K562 (cell line): Measurements from ENCODE around the gene MINDY4. TPM values are rescaled to one million over a fixed set of nuclear protein-coding genes. Genes with fewer than 3 reads are reported as not detected.

ENCODE experiments used
- ETV5 ChIP-seq: sonication (generic); formaldehyde crosslinking; IDR thresholded peaks from 2 replicates; pipeline ENCODE4 v1.4.0; 2020; ENCODE audit warnings: low read depth, mild to moderate bottlenecking, missing genetic modification reagents
- PHF21A ChIP-seq: fragments of 450-650 bp; IDR thresholded peaks from 2 replicates; pipeline ENCODE4 v1.6.1; 2017; ENCODE audit warnings: low read depth, borderline replicate concordance
- TEAD4 ChIP-seq, 2 experiments: sonication (generic) in 1 of 2; formaldehyde crosslinking in 1 of 2; IDR thresholded peaks; 2 replicates each; pipeline versions ENCODE4 v1.6.1 to v1.8.0; 2012 to 2022; ENCODE audit warnings: borderline replicate concordance in 1 of 2, inconsistent platforms in 1 of 2, low read length in 1 of 2, mild to moderate bottlenecking in 1 of 2, missing genetic modification reagents in 1 of 2
- ZBTB33 ChIP-seq: sonication (generic); formaldehyde crosslinking; IDR thresholded peaks from 2 replicates; pipeline ENCODE4 v1.8.1; 2023; ENCODE audit warnings: mild to moderate bottlenecking, missing genetic modification reagents
- polyA plus RNA-seq, 8 experiments: library from polyadenylated mRNA; depleted of rRNA in 4 of 8; stranded (reverse) in 5 of 8; unstranded in 3 of 8; fragments of >200 nt; fragmentation: Nextera tagmentation in 2 of 8; fragmentation: Illumina TruSeq in 1 of 8; extraction: Ambion mirVana in 2 of 8; extraction: Trizol in 1 of 8; gene quantifications; 2 replicates each; pipeline versions ENCODE4 v1.2.1 to v1.2.3, GENCODE V29; 2011 to 2014; ENCODE audit warnings: inconsistent platforms in 1 of 8, missing spikeins in 1 of 8
- total RNA-seq, 7 experiments: library from RNA; depleted of rRNA in 6 of 7; stranded (reverse); fragments of >200 nt in 6 of 7; fragmentation: Illumina TruSeq in 2 of 7; extraction: Trizol in 2 of 7; gene quantifications; 2 replicates each; pipeline versions ENCODE4 v1.2.1 to v1.2.3, GENCODE V29; 2011 to 2021; ENCODE audit warnings: low replicate concordance in 1 of 7
- TF ChIP-seq, protein P1 (sequence below): sonication (generic); formaldehyde crosslinking; IDR thresholded peaks from 2 replicates; pipeline ENCODE4 v1.8.1; 2023; ENCODE audit warnings: mild to moderate bottlenecking, missing genetic modification reagents

Gene MINDY4
- total and polyA plus RNA-seq, 9 of the 15 experiments (the other 6 are each of a cell fraction or from before 2014, with no cell fraction given), result 2.1 to 16.7 (median 11.0) TPM

DNA sequence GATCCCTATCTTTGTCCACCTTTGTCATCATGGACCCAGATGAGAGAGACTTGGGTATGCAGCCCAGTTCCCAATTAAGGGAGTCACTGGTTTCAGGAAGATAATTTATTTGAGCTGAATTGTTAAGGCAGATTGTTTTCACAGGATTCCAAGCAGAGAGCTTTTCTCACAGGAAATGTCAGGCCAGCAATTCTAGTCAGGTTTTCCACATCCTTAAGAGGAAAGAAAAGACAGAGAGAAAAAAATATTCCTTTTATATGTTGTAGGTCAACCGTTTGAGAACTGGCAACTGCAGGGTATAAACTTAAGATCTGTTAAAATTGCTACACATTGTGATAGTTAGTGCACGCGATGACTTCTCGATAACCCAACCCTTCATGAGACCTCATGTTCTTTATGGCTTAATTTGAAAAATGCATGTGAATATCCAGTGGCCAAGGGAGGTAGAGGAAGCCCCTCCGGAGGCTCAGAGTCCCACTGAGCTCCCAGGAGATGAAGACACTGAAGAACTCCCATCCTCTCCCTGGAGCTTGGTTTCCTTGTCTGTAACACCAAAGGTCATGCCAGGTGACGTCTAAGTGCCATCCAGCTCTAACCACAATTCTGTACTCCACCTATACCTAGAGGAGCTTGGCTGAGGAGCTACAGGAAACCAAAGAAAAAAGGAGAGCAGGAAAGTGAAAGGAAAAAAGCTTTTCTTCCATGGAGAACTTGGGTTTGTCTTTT, 45.6 kb downstream of the MINDY4 start (continued):
- no peak for TF ChIP-seq ZBTB33 (CRISPR knock-in tag)
- no peak for TF ChIP-seq PHF21A
- TF ChIP-seq, protein P1, sequence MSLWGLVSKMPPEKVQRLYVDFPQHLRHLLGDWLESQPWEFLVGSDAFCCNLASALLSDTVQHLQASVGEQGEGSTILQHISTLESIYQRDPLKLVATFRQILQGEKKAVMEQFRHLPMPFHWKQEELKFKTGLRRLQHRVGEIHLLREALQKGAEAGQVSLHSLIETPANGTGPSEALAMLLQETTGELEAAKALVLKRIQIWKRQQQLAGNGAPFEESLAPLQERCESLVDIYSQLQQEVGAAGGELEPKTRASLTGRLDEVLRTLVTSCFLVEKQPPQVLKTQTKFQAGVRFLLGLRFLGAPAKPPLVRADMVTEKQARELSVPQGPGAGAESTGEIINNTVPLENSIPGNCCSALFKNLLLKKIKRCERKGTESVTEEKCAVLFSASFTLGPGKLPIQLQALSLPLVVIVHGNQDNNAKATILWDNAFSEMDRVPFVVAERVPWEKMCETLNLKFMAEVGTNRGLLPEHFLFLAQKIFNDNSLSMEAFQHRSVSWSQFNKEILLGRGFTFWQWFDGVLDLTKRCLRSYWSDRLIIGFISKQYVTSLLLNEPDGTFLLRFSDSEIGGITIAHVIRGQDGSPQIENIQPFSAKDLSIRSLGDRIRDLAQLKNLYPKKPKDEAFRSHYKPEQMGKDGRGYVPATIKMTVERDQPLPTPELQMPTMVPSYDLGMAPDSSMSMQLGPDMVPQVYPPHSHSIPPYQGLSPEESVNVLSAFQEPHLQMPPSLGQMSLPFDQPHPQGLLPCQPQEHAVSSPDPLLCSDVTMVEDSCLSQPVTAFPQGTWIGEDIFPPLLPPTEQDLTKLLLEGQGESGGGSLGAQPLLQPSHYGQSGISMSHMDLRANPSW (CRISPR knock-in tag), result no peak
- no peak for TF ChIP-seq TEAD4 (IDR thresholded peaks at IDR 0.05; ENCODE audit: low read length)
- no peak for TF ChIP-seq TEAD4 (CRISPR knock-in tag; IDR thresholded peaks at IDR 0.05; ENCODE audit: borderline replicate concordance)
- no peak for TF ChIP-seq ETV5 (CRISPR knock-in tag)
